Endodermal cell (in vitro differentiated cells): ENCODE measurements around the gene TNIK. TPM values are rescaled to one million over a fixed set of nuclear protein-coding genes. Genes with fewer than 3 reads are reported as not detected.

Experiments
- DNase-seq: peaks from one replicate; pipeline ENCODE4 v3.0.0-alpha.2; 2017
- H3K27ac ChIP-seq: 2 replicates; pipeline ENCODE4 v1.5.1; 2013; ENCODE audit warnings: mild to moderate bottlenecking, low read depth, low read length, moderate library complexity
- H3K27me3 ChIP-seq: 2 replicates; pipeline ENCODE4 v1.6.1; 2013; ENCODE audit warnings: mild to moderate bottlenecking, low read length, moderate library complexity; ENCODE audit not compliant: insufficient read depth, control insufficient read depth, poor library complexity, severe bottlenecking
- H3K36me3 ChIP-seq: 2 replicates; pipeline ENCODE4 v1.7.0; 2013; ENCODE audit warnings: mild to moderate bottlenecking, low read length, moderate library complexity; ENCODE audit not compliant: control insufficient read depth, insufficient read depth
- H3K4me1 ChIP-seq: one replicate; pipeline ENCODE4 v1.7.0; 2013; ENCODE audit warnings: low read length; ENCODE audit not compliant: control insufficient read depth, insufficient read depth
- H3K4me3 ChIP-seq: 2 replicates; pipeline ENCODE4 v1.5.1; 2013; ENCODE audit warnings: mild to moderate bottlenecking, low read length, moderate library complexity
- H3K9ac ChIP-seq: 2 replicates; pipeline ENCODE4 v1.6.1; 2013; ENCODE audit warnings: mild to moderate bottlenecking, low read length, moderate library complexity; ENCODE audit not compliant: poor library complexity, severe bottlenecking; ENCODE audit errors: extremely low read depth
- H3K9me3 ChIP-seq: 2 replicates; pipeline ENCODE4 v1.6.1; 2013; ENCODE audit warnings: mild to moderate bottlenecking, low read length, moderate library complexity; ENCODE audit not compliant: control insufficient read depth
- H3K27ac Mint-ChIP-seq: 2 replicates; pipeline ENCODE4 v1.8.0; 2020; ENCODE audit warnings: mixed read lengths
- H3K27me3 Mint-ChIP-seq: 2 replicates; pipeline ENCODE4 v1.8.0; 2021; ENCODE audit warnings: mild to moderate bottlenecking, mixed read lengths; ENCODE audit not compliant: insufficient read depth
- H3K36me3 Mint-ChIP-seq: 2 replicates; pipeline ENCODE4 v1.8.0; 2020; ENCODE audit warnings: low read depth, mixed read lengths
- H3K4me1 Mint-ChIP-seq: 2 replicates; pipeline ENCODE4 v1.8.0; 2020; ENCODE audit warnings: mixed read lengths
- H3K4me3 Mint-ChIP-seq: 2 replicates; pipeline ENCODE4 v1.8.0; 2020; ENCODE audit warnings: mild to moderate bottlenecking, moderate library complexity, mixed read lengths
- H3K9me3 Mint-ChIP-seq: 2 replicates; pipeline ENCODE4 v1.8.0; 2020; ENCODE audit warnings: mild to moderate bottlenecking, mixed read lengths
- CTCF ChIP-seq: fragments of 200-600 bp; sonication (generic); conservative IDR thresholded peaks from 2 replicates; pipeline ENCODE4 v1.5.0; 2021; ENCODE audit warnings: antibody characterized with exemption, mild to moderate bottlenecking
- WGBS, 2 experiments: methylation state at CpG; one replicate each; pipeline versions ENCODE4 v1.1.5 to v1.1.7; 2013; ENCODE audit warnings: missing lambda C conversion rate in 2 of 2, mixed read lengths in 1 of 2; ENCODE audit not compliant: insufficient coverage in 1 of 2, insufficient read length in 1 of 2; 5-methylcytosine and 5-hydroxymethylcytosine counted together
- total RNA-seq, 2 donors: library from RNA; stranded (reverse); fragmentation: NEBNext Ultra II Directional in 1 of 2; extraction: Animal tissue kit (Norgen Biotek cat#: 25700) in 1 of 2; gene quantifications; 2 replicates in 1 of 2; 3 replicates in 1 of 2; pipeline ENCODE4 v1.2.1, GENCODE V29; 2021

The TNIK gene
- total RNA-seq, 2 donors from 2014 or later = 12.2 to 14.9 TPM

GRCh38 chr3:171412473-171412872 is 47.7 kb downstream of the TNIK start:
- DNase-seq = no peak
- H3K4me3 Mint-ChIP-seq = no peak overlapping the region
- H3K36me3 Mint-ChIP-seq = no peaks in the 10 kb centered on the region
- no peak overlapping the region for H3K27ac Mint-ChIP-seq
- Histone ChIP-seq H3K36me3 (no peaks in the 10 kb centered on the region), H3K9ac (no peak overlapping the region), H3K27me3 (no peaks in the 10 kb centered on the region), H3K9me3 (peaks cover 6% of the 10 kb centered on the region), H3K4me1 (peaks cover 4% of the 10 kb centered on the region), H3K4me3 (no peak overlapping the region), H3K27ac (no peak overlapping the region)
- WGBS, 2 experiments = 95% methylated on average over 1 of the region's 1 CpG; no CpG with 5 or more reads in 1 of the 2 experiments
- no peak for TF ChIP-seq CTCF
- peaks cover 24% of the 10 kb centered on the region for H3K4me1 Mint-ChIP-seq
- H3K27me3 Mint-ChIP-seq = peaks cover 2% of the 10 kb centered on the region
- H3K9me3 Mint-ChIP-seq = no peaks in the 10 kb centered on the region

GRCh38 chr3:171412054-171412453 is 48.2 kb downstream of the TNIK start:
- H3K9ac ChIP-seq = no peak overlapping the region
- Mint-ChIP-seq H3K4me1 (peaks cover 24% of the 10 kb centered on the region), H3K9me3 (no peaks in the 10 kb centered on the region), H3K27me3 (peaks cover 2% of the 10 kb centered on the region), H3K27ac (no peak overlapping the region), H3K36me3 (no peaks in the 10 kb centered on the region), H3K4me3 (no peak overlapping the region)
- no peaks in the 10 kb centered on the region for H3K27me3 ChIP-seq
- H3K4me3 ChIP-seq = no peak overlapping the region
- no peak for DNase-seq
- H3K4me1 ChIP-seq = peaks cover 4% of the 10 kb centered on the region
- no peaks in the 10 kb centered on the region for H3K36me3 ChIP-seq
- peaks cover 6% of the 10 kb centered on the region for H3K9me3 ChIP-seq
- no peak for TF ChIP-seq CTCF
- WGBS, 2 experiments = 74 to 80% methylated on average over 2 of the region's 2 CpGs
- H3K27ac ChIP-seq = no peak overlapping the region

GRCh38 chr3:171410186-171410585 is 50.0 kb downstream of the TNIK start:
- Mint-ChIP-seq H3K4me1 (peaks cover 24% of the 10 kb centered on the region), H3K27ac (no peak overlapping the region)

More at GRCh38 chr3:171410186-171410585, 50.0 kb downstream of the TNIK start:
- H3K36me3 Mint-ChIP-seq = no peaks in the 10 kb centered on the region
- H3K4me3 Mint-ChIP-seq = no peak overlapping the region
- Histone ChIP-seq H3K4me1 (peaks cover 4% of the 10 kb centered on the region), H3K27ac (no peak overlapping the region), H3K9ac (peak overlapping the region; percentile 14), H3K9me3 (peaks cover 6% of the 10 kb centered on the region), H3K4me3 (peak overlapping the region; percentile 31), H3K36me3 (no peaks in the 10 kb centered on the region), H3K27me3 (no peaks in the 10 kb centered on the region)
- peaks cover 3% of the 10 kb centered on the region for H3K27me3 Mint-ChIP-seq
- peak; percentile 75 for DNase-seq
- 94% methylated on average over 2 to 5 of the region's 6 CpGs for WGBS, 2 experiments
- no peak for TF ChIP-seq CTCF
- no peaks in the 10 kb centered on the region for H3K9me3 Mint-ChIP-seq
